ENCODE measurements around the gene SLC25A25. TPM values are rescaled to one million over a fixed set of nuclear protein-coding genes. Genes with fewer than 3 reads are reported as not detected.
A peak's percentile ranks its signal among the peaks of the same experiment; 100 is the strongest.

Gene SLC25A25
- total and polyA plus RNA-seq, 8 donors = 7.9 to 37.1 (median 13.6) TPM

- no peaks in the 10 kb centered on the region for H3K9me3 ChIP-seq
- H3K4me1 ChIP-seq = peaks cover 20 to 40% (median 36%) of the 10 kb centered on the region in 4 donors
- intact Hi-C loops (cut with DNase I; ENCODE audit: low total_unique reads) = no loop called here
- 86 to 93% (median 89%) methylated on average over 17 to 27 of the region's 27 CpGs for WGBS, 5 donors
- H3K36me3 ChIP-seq = peaks cover 36 to 56% (median 53%) of the 10 kb centered on the region in 4 donors
- no peak overlapping the region for H3K4me3 ChIP-seq
- H3K27me3 ChIP-seq = no peaks in the 10 kb centered on the region
- TF ChIP-seq POLR2AphosphoS5 (IDR thresholded peaks at IDR 0.05) (no peak), POLR2A (IDR thresholded peaks at IDR 0.05) (no peak), EP300 (IDR thresholded peaks at IDR 0.05) (no peak), CTCF (IDR thresholded peaks at IDR 0.05) (no peak)
- no peak overlapping the region for H3K27ac ChIP-seq
- DNase-seq = peak in 1 of 2 donors; percentile 22
Measured at GRCh38 chr9:128121924-128122808, 54.1 kb downstream of the SLC25A25 start.

GRCh38 chr9:128122809-128123175, 54.8 kb downstream of the SLC25A25 start:
- peak in 1 of 2 donors; percentile 23 for DNase-seq
- H3K4me1 ChIP-seq = peaks cover 20 to 33% (median 30%) of the 10 kb centered on the region in 4 donors
- H3K27ac ChIP-seq = no peak overlapping the region
- 95 to 98% (median 96%) methylated on average over 7 to 24 of the region's 24 CpGs for WGBS, 5 donors
- H3K36me3 ChIP-seq = peaks cover 36 to 56% (median 53%) of the 10 kb centered on the region in 4 donors
- TF ChIP-seq CTCF (IDR thresholded peaks at IDR 0.05) (no peak), POLR2AphosphoS5 (IDR thresholded peaks at IDR 0.05) (no peak), EP300 (IDR thresholded peaks at IDR 0.05) (no peak), POLR2A (IDR thresholded peaks at IDR 0.05) (no peak)
- no peaks in the 10 kb centered on the region for H3K27me3 ChIP-seq
- no peak overlapping the region for H3K4me3 ChIP-seq
- no peaks in the 10 kb centered on the region for H3K9me3 ChIP-seq
- intact Hi-C loops (cut with DNase I; ENCODE audit: low total_unique reads) = no loop called here

- TF ChIP-seq CTCF (IDR thresholded peaks at IDR 0.05) = no peak
- no peak for TF ChIP-seq EP300 (IDR thresholded peaks at IDR 0.05)
- no peak for TF ChIP-seq POLR2A (IDR thresholded peaks at IDR 0.05)
- no peak for TF ChIP-seq POLR2AphosphoS5 (IDR thresholded peaks at IDR 0.05)
- Histone ChIP-seq H3K36me3 (peaks cover 36 to 56% (median 53%) of the 10 kb centered on the region in 4 donors), H3K27me3 (no peaks in the 10 kb centered on the region), H3K27ac (no peak overlapping the region), H3K4me3 (no peak overlapping the region), H3K9me3 (no peaks in the 10 kb centered on the region), H3K4me1 (peaks cover 22 to 28% (median 24%) of the 10 kb centered on the region in 4 donors)
- intact Hi-C loops (cut with DNase I; ENCODE audit: low total_unique reads) = no loop called here
- peak in 1 of 2 donors; percentile 11 for DNase-seq
- WGBS, 5 donors = 90 to 94% (median 92%) methylated on average over 16 to 21 of the region's 21 CpGs
Measured at GRCh38 chr9:128123451-128124080, 55.5 kb downstream of the SLC25A25 start.

- H3K9me3 ChIP-seq = no peaks in the 10 kb centered on the region
- 81 to 89% (median 84%) methylated on average over 8 of the region's 8 CpGs for WGBS, 5 donors
- peaks cover 36 to 56% (median 53%) of the 10 kb centered on the region in 4 donors for H3K36me3 ChIP-seq
- TF ChIP-seq POLR2AphosphoS5 (IDR thresholded peaks at IDR 0.05) (no peak), CTCF (IDR thresholded peaks at IDR 0.05) (no peak), POLR2A (IDR thresholded peaks at IDR 0.05) (no peak), EP300 (IDR thresholded peaks at IDR 0.05) (no peak)
- intact Hi-C loops (cut with DNase I; ENCODE audit: low total_unique reads) = no loop called here
- no peak overlapping the region for H3K27ac ChIP-seq
- no peak overlapping the region for H3K4me3 ChIP-seq
- H3K27me3 ChIP-seq = no peaks in the 10 kb centered on the region
- DNase-seq = peak in 1 of 2 donors; percentile 17
- H3K4me1 ChIP-seq = peaks cover 30 to 36% (median 33%) of the 10 kb centered on the region in 4 donors
Measured at GRCh38 chr9:128124451-128124850, 56.4 kb downstream of the SLC25A25 start.
